Stomach (tissue), 4 donors: ENCODE data around the gene ABAT.

Source experiments
- CTCF ChIP-seq, 7 experiments: fragments of 450-650 bp in 4 of 7; fragments of 200-600 bp in 3 of 7; sonication (generic) in 3 of 7; IDR thresholded peaks; one replicate each; pipeline ENCODE4 v1.5.1; 2016 to 2019; ENCODE audit warnings: antibody characterized with exemption in 7 of 7, control low read depth in 2 of 7, mild to moderate bottlenecking in 1 of 7
- EP300 ChIP-seq: sonication (generic); formaldehyde crosslinking; IDR thresholded peaks from one replicate; pipeline ENCODE4 v1.6.1; 2017; ENCODE audit warnings: antibody characterized with exemption
- POLR2A ChIP-seq, 4 donors: fragments of 450-650 bp; IDR thresholded peaks; one replicate each; pipeline ENCODE4 v1.6.1; 2016; ENCODE audit warnings: antibody characterized with exemption in 4 of 4, control low read depth in 2 of 4, mild to moderate bottlenecking in 1 of 4, moderate library complexity in 1 of 4
- POLR2AphosphoS5 ChIP-seq, 3 donors: sonication (generic); formaldehyde crosslinking; IDR thresholded peaks; one replicate each; pipeline ENCODE4 v1.6.1; 2016; ENCODE audit warnings: antibody characterized with exemption in 3 of 3

- TF ChIP-seq POLR2A (IDR thresholded peaks at IDR 0.05) = no peak
- TF ChIP-seq CTCF (IDR thresholded peaks at IDR 0.05) = no peak
- TF ChIP-seq EP300 = no peak
- TF ChIP-seq POLR2AphosphoS5 (IDR thresholded peaks at IDR 0.05) = no peak
Measured at GRCh38 chr16:8656376-8656775, 18.0 kb upstream of the ABAT start.
